Measurements from ENCODE around the gene GSTK1.

Gene GSTK1

GRCh38 chr7:143300959-143301935 lies 38.0 kb downstream of the GSTK1 start:
- no peak for DNase-seq

DNA sequence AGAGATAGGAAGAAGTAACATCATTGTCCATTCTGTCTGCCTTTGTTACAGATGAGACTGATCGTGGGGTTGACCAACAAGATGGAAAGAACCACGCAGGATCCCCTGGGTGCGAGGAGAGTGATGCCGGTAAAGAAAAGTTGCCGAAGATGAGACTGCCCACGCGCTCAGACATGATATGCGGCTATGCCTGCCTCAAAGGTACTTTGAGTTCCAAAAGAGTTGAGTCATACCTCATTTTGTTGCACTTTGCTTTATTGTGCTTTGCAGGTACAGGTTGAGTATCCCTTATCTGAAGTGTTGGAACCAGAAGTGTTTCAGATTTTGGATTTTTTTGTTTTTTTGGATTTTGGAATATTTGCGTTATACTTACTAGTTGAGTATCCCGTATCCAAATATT lies 40.5 kb downstream of the GSTK1 start:
- DNase-seq = no peak

- DNase-seq = no peak
These were observed 41.7 kb downstream of the GSTK1 start for GRCh38 chr7:143304938-143305337.

DNA sequence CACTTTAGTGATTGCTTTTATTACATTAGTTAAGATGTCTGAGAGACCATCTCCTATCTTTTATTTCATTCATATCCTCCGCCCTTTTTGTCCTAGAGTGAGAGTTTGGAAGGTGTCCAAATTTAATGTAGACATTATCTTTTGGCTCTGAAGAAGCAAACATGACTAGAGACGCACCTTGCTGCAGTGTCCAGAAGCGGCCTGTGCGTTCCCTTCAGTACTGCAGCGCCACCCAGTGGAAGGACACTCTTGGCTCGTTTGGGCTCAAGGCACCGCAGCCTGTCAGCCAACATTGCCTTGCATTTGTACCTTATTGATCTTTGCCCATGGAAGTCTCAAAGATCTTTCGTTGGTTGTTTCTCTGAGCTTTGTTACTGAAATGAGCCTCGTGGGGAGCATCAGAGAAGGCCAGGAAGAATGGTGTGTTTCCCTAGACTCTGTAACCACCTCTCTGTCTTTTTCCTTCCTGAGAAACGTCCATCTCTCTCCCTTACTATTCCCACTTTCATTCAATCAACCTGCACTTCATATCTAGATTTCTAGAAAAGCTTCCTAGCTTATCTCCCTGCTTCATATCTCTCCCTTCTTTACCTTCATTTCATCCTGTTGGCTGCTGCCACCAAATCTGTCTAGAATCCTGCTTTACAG lies 42.3 kb downstream of the GSTK1 start:
- DNase-seq = peak; percentile 36

- no peak for DNase-seq
These were observed 45.4 kb downstream of the GSTK1 start for GRCh38 chr7:143308632-143309031.

GRCh38 chr7:143314127-143314526 lies 50.9 kb downstream of the GSTK1 start:
- DNase-seq = no peak

- DNase-seq = no peak
These were observed 52.5 kb downstream of the GSTK1 start, which contains the start of gene CLCN1 for GRCh38 chr7:143315776-143316175. Gene CLCN1 (plus strand): TSS chr7:143316111. CDS start chr7:143316213, 102 bp downstream.

- DNase-seq = no peak
These were observed 53.3 kb downstream of the GSTK1 start for GRCh38 chr7:143316492-143316891.

GRCh38 chr7:143318661-143319060 lies 55.4 kb downstream of the GSTK1 start:
- DNase-seq = no peak

All from NCI-H2029 treated with DMSO at 0.1 percent for 48 hours (cell line).